ENCODE measurements around the gene APP.
A peak's percentile ranks its signal among the peaks of the same experiment; 100 is the strongest.
"Not testable (repeated sequence)": the region's sequence is repeated elsewhere in the genome, so short reads cannot be mapped to it uniquely, and the experiment has no call there.

Gene APP

DNA sequence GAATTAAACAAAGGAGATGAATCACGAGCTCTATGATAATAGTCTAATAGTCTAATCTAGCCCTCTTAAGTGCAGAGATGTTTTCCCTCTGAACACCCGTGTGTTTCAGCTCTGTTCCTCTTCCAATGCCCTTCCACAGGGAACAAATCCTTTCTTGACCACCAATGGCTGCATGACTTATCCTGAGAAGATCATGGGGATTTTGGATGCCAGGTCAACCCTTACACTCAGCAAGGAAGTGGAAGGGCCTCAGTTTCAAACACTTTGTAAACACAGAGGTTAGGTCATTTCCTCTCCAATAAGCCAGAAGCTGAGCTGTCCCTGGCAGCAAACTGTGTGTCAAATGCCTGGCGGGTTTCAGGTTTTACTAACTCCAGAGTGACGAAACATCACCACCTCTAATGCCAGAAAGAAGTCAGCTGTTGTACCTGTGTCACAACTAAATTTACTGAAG lies 235.8 kb downstream of the APP start:
- peak in 1 of 2 donors; percentile 6 for DNase-seq

DNA sequence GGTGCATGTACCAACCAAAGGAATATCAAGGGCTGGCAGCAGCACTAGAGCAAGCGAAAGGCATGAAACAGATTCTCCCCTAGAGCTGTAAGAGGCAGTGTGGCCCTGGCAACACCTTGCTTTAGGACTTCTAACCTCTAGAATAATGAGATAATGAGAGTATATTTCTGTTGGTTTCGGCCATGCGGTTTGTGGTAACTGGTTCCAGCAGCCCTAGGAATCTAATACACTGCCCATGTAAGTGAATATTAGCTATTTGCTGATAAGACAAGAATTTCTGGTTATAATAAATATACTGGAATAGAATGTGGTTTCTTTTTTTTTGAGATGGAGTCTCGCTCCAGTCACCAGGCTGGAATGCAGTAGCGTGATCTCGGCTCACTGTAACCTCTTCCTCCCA lies 236.4 kb downstream of the APP start:
- no peak for DNase-seq

DNA sequence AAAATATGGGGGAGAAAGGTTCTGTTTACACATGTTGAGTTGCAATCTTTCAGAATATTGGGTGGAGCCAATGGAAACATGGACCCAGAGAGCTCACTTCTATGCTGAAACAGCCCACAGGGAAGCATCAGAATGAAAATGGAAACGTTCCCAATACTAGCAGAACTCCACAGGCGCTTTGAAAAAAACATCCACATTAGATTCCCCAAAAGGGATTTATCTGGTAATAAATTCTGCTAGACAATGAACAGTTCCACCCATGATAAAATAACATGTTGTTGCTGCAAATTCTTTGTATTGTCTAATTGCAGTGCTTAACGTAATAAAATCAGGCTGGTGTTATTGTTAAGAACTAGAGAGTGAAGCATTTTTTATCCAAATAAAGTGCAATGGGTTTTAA lies 238.8 kb downstream of the APP start:
- no peak for DNase-seq

DNA sequence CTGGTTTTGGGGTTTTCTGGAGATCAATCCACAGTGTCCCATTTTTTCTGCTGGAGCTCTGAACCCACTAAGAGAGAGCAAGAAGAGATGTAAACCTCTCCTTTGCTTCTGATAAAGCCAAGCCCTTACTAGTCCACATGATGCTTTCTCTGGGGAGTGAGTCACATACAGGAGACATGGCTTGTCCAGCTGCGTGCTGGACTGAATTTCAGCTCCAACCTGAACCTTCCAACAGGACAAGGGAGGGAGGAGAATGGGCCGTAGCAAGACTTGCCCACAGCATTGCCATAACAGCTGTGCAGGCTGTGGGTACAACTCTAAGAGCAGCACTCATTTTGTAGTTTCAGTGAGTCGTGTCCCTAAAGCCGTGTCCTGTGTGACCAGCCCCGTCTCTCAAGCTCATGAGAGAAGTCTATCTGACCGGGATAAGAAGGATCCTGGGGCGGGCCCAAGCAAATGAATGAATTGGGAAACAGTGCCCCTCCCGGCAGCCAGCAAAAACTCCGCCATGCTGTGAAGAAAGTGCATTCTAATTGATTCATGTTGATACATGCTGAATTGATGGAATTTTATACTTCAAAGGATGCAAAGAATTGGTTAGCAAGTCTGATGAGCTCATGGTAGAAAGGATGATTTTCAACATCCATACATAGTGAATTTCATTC lies 240.6 kb downstream of the APP start:
- DNase-seq = no peak

DNA sequence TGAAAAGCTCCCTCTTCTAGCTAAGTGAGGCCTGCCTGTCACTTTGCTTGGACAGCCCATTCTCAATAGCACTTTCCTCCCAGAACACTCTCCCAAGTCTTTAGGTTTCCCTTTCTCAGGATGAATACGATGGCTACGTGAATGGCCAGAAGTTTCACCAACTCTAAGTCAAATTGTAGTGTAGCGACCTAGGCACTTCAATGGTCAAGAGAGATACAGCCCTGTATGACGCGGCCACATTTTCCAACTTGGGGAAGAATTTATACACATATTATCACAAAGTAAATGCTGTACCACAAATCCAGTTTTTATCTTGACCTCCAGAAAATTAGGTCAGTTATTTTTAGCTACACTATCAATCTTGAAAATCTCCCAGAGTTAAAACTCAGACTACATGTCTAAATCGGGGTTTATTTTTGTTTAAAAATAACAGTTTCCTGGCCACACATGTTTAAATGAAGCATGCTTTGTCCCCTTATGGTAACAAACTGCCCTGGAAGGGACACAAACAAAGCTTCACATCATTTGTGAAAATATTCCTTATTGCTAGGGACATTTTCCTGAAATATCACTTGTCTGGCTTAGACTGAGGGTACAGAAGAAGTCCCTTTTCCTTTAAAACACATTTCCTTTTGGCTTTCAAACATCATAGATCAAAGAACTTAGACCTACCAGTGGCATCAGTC lies 243.2 kb downstream of the APP start:
- no peak for DNase-seq

DNA sequence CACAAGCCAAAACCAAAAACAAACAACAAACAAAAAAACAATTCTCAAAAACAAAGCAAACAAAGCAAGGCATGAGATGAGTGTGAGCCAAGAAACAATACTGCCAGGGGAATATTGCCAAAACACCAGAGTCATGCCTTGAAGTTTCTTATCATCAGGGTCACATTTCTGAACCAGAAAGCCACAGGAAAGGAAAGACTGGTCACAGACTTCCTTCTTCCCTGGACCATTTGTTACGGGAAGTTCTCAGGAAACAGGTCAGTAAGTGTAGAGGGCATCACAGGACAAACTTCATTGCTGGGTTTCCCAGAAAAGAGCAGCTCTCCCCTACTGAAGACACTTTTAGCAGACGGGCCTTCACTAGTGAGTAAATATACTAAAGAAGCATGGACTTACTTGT lies 244.6 kb downstream of the APP start:
- DNase-seq = no peak

DNA sequence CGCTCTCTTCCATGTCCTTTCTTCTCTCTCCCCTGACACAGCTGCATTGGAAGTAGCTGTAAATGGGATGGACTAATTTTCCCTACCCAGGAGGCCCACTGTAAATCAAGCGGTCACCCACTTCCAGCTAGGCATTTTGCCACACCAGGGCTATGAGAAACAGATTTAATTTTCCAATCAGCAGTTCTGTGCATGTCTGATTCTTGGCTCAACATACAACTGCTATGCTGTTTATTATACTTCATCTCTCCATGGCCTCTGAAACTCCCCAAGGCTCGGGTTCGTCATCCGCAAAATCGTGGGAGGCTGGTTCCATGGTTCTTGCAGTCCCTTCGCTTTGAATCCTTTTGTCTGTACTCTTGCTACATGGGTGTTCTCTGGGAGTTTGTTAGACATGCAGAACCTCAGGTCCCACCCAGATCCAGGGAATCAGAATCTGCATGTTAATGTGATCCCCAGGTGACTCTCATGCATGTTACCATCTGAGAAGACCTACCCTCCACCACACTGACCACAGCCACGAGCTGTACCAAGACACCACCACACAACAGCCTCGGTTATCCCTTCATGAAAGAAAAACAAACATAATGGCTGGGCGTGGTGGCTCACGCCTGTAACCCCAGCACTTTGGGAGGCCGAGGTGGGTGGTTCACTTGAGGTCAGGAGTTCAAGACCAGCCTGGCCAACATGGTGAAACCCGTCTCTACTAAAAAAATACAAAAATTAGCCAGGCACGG lies 245.3 kb downstream of the APP start:
- DNase-seq = no peak

DNA sequence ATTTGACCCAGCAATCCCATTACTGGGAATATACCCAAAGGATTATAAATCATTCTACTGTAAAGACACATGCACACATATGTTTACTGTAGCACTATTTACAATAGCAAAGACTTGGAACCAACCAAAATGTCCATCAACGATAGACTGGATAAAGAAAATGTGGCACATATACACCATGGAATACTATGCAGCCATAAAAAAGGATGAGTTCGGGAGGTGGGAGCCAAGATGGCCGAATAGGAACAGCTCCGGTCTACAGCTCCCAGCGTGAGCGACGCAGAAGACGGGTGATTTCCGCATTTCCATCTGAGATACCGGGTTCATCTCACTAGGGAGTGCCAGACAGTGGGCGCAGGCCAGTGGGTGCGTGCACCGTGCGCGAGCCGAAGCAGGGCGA lies 252.4 kb downstream of the APP start:
- DNase-seq = not testable (repeated sequence)

DNA sequence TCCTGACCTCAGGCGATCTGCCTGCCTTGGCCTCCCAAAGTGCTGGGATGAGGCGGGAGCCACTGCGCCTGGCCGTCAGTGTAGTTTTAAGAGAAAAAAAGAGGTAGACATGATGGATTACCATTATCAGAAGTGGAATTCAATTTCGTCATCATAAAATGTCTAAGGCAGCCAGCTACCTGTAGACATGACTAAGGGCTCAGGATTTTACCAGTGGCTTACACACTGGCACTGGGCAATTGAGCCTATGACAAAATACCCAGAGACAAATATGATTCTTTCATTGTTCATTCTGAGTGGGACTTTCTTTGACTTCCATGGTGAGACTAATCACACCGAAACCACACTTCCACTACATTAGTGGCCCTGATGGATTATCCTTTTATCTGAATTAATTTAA lies 254.3 kb downstream of the APP start:
- no peak for DNase-seq

DNA sequence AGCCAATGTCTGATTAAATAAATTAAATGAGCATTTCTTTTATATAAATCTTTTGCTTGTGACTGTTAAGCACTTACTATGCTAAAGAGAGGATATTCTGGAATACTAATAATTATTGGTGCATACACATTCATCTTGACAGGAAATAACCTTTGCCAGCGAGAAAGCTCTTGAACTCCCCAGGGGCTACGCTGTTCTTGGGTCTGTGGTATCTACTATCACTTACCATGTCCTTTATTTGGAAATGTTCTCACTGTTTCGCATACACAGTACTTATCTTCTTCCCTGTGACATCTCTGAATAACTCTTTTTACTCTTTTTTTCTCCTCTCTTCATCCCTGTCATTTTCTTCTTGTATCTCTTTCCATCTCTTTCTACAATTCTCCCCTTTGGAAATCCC lies 257.1 kb downstream of the APP start:
- no peak for DNase-seq

DNA sequence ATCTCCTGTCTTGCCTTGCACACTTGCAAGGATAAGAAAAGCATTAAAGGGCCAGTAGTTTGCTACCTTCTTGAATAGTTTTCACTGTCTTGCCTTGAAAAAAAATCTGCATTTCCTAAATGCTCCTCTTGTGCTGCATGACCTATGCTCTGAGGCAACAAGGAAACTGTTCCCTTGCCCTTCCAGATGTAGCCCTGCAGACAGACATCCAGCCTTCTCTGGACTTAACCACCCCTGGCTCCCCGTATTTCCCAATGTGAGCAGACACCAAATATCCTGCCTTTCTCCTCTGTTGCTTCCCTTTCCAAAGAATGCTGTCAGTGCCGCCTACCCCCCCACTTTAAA lies 258.2 kb downstream of the APP start:
- no peak for DNase-seq

DNA sequence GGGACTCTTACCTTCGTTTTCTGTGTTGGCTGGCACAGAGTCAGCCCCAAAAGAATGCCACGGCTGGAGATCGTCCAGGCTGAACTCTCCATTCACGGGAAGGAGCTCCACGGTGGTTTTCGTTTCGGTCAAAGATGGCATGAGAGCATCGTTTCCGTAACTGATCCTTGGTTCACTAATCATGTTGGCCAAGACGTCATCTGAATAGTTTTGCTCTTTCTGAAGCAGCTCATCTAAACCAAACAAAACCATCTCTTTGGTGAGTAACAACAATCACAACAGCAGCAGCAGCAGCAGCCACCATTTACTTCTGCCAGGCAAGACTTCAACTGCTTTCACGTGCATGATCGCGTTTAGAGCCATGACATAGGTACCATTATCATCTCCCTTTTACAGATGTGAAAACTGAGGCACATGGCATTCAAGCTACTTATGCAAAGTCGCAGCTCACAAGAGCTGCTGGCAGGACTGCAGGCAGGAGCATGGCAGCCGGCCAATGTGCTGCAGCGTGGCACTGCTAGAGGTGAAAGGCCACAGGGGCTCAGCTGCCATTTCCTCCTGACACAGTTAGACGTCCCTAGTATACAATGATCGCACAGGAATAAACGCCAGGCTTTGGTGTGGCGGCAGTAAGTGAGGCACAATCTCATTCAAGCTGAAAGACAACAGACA lies 258.7 kb downstream of the APP start:
- no peak for DNase-seq

DNA sequence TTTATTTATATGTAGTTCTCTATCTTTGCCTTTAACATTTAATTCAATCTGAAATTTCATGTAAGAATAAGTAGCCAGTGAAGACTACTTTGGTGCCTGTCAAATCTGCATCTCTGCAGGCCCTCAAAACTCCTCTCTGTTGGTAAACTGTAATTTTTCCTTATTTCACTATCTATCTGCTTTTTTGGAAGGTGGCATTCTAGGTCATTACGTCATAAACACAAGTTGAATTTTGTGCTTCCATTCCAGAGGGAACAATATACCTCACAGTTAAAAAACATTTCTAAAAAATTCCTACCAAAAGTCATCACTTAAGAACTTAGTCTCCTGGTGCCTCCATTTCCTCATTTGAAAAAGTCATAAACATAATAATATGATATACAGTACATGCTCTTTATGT lies 259.8 kb downstream of the APP start:
- no peak for DNase-seq

DNA sequence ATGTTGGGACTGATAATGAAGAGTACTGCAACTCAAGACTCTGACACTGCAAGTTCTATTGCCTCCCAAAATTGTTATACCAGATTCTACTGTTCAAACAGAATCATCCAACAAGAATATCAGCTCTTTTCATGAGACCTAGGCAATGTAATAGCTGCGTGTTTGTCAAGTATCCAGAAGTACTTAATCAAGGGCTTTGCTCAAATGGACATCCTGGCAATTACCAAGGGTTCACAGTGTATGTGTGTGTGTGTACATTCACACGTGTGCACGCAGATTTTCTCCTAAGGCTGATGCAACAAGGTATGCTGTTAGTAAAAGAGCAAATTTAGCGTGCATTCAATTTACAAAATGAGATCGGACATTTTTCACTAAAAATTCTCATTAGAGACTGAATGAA lies 261.2 kb downstream of the APP start:
- no peak for DNase-seq

DNA sequence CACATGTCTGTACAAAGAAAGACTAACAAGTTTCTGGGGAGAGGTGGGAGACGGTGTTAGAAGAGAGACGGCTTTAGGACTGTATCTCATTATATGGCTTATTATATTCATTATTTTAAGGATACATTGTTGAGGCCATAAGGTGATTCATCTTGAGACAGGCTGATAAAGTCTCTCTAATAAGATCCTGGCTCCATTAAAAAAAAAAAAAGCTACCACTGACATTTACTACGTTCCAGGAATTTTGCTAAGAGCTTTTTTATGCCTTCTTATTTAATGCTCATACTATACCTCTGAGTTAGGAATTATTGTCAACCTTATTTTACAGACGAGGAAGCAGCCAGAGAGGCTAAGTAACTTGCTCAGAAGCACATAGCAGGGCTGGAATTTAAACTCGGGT lies 262.1 kb downstream of the APP start:
- no peak for DNase-seq

DNA sequence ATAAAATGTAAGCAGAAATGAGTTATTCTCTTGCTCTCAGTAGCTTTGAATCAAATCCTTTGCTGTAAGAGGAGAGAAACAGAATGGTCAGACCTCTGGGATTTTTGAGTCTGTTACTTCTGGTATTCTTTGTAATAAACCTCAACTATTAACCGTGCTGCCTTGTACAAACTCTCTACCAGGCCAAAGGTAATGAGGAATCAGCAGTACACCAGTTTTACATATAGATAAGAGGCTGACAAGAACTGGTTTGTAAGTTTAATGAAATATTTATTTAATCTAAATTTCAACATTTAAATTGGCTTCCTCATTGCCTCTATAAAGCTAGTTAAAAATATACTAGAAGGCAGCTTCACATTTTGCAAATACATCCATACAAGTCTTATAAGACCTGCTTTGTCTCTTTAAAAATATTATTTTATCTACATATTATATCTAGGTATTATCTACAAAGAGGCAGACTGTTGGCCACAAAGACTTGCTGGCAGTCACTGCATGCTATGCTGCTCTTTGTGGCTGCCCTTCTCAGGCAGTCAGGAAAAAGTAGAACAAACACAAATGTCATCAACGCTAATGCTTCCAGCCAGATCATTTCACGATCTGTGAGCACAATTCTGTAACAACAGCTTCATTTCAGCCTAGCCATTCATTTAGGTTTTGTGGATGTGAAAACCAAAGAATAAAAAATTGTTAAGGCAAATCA lies 262.8 kb downstream of the APP start:
- no peak for DNase-seq

DNA sequence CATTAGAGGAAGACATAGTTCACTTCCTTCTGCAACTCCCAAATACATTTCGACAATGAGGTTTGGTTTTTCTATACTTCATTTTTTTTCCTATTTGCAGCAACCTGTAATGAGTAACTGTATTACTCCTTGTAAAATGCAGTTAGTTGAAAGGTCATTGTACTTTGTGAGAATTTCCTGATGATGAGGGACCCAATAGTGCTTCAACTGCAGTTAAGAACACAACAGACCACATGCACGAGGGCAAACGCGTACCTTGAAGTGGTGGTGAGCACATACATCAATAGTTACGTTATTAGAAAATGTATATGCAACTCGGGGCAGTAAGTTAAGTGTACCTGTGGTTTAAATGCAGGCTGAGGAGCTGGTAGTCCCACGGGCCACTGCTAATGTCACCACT lies 264.0 kb downstream of the APP start:
- no peak for DNase-seq

DNA sequence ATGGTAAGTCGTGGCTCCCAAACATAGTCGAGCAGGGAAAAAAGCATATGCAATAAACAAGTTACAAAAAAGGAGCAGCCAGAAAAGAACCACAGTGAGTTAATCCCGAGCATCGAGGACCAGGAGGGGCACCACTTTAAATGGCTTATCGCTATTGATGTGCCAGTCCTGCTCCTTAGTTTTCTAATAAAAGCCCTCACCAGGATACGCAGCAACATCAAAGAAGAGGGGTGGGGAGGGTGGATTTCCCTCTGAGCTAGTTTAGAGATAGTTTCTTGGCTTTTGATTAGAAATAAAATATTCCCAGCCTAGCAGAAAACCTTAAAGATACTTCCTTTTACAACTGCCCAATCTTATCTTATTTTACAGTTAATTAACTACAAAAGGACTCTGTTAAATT lies 265.4 kb downstream of the APP start:
- no peak for DNase-seq

DNA sequence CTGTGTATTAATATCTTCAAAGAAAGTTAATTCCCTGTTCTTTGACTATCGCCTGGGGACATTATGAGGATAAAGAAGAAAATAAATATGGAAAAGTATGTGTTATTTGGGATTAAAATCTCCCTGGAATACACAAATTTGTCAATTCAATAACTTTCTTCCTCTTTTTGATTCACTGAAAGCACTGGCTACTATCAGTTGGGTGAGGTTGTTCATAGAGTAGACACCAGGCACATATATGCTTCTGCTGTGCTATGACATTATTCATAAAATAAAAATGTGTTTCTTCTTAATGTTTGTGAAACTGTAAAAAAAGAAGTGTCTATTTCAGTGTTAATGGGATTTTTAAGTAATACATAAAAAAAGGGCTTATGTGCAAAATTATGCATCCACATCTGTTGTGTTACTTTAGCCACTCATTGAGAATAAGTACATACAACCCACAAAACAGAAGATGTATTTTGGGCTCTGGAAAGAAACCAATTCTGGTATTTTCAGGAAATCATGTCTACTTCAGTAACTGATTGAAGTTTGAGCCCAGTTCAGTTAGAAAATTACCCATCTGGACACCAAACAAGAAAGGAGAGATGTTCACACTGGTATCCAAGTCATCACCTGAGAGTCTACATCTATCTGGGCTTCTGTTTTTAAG lies 266.4 kb downstream of the APP start:
- peak; percentile 15 to 17 for DNase-seq

DNA sequence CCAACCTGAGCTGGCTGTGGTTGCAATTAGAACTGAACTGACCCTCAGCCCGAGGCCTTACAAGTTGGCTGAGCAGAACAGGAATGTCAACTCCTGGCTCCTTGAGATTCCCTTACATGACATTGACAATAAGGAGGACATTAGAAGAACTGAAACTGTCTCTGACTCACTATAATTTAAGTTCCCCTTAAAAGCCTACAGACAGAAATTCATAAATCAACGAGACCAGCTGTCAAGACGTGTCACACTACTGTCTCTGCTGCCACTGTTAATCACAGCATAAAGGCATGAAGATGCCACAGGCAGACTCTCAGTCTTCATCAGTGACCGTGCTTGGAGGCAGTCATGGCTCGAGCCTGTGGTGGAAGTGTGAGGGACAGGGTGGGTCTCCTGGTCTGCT lies 267.0 kb downstream of the APP start:
- peak; percentile 64 to 83 for DNase-seq

DNA sequence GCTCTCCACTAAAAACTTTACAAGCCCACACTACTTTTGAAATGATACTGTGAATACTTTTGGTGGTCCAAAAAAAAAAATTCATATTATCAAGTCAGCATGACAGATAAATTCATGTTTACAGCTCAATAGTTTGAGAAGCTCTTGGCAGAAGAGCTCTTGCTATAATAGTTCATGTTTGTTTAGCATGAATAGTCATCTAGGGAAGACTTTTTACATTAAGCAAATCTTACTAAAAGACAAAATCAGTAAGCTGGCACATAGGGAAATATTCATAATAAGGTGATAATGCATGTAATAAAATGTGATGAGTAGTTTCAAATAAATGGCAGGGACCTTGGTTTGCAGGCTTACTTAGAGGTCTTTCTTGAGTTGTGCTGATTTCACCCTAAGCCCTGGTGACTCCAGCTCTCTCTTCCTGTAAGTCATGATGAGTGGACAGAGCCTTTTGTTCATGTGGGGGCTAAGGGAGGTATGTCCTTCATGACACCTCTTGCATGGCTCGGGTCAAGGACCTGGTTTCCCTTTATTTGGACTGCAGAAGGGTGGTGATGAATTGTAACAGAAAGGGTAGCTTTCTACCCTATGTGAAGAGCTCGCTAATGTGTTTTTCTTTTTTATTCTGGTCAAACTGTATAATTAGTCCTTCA lies 269.1 kb downstream of the APP start:
- DNase-seq = no peak

DNA sequence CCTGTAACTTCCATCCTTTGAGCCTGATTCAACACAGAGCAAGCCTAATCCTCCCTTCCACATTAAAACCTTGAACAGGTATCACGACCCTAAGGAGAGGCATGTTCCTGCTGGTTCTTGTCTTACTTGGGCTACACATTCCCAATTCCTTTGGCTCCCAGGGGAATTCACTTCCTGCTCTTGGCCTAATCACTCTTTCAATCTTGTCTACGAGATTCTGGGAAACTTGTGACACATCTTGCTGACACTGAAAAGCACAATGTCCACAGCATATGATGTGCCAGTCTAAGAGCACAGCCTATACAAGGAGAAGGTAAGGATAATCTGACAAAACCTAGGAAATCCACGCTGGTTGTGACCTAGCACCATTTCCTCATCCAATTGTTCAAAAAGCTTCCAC lies 271.9 kb downstream of the APP start:
- no peak for DNase-seq
